ENCODE results near the gene PDX1. TPM values are rescaled to one million over a fixed set of nuclear protein-coding genes. Genes with fewer than 3 reads are reported as not detected.

Gene PDX1
- polyA plus RNA-seq, 3 donors, result not detected

GRCh38 chr13:27928353-27928804, 8.6 kb downstream of the PDX1 start:
- peak overlapping the region in 1 of 7 donors; percentile 4 for H3K27ac Mint-ChIP-seq
- H3K36me3 Mint-ChIP-seq, result peaks cover 0 to 9% of the 10 kb centered on the region in 2 donors
- H2AFZ ChIP-seq (ENCODE audit: insufficient read depth, low read depth, low read length, poor library complexity, severe bottlenecking), result no peak overlapping the region
- peaks cover 90 to 93% (median 91%) of the 10 kb centered on the region in 3 donors for H3K27me3 Mint-ChIP-seq (ENCODE audit: low read depth in 3 of 3)
- peak overlapping the region in 1 of 2 donors; percentile 72 for H3K4me3 Mint-ChIP-seq
- no peak for TF ChIP-seq CTCF (IDR thresholded peaks at IDR 0.05)
- no peak overlapping the region for H3K9ac ChIP-seq (ENCODE audit: insufficient read depth, low read length, poor library complexity, severe bottlenecking)
- H3K79me2 ChIP-seq (ENCODE audit: insufficient read depth, low read length), result no peaks in the 10 kb centered on the region
- H3K9me3 ChIP-seq (replicated peaks in 1 of 2; ENCODE audit: control insufficient read depth in 1 of 2, insufficient read depth in 1 of 2, low read length in 2 of 2), result peaks cover 0 to 65% of the 10 kb centered on the region in 2 donors
- 6% methylated on average over 26 of the region's 26 CpGs for WGBS (ENCODE audit: insufficient coverage)
- intact Hi-C loops (cut with micrococcal nuclease), result no loop called here
- no peaks in the 10 kb centered on the region for H3K4me1 ChIP-seq (ENCODE audit: control insufficient read depth in 1 of 2, insufficient read depth in 2 of 2, low read length in 2 of 2)
- H3K4me3 ChIP-seq (replicated peaks in 1 of 3; ENCODE audit: low read depth in 2 of 3, low read length in 3 of 3), result no peak overlapping the region
- no peak for DNase-seq
- H4K20me1 ChIP-seq (ENCODE audit: insufficient read depth, low read length), result no peaks in the 10 kb centered on the region
- no peaks in the 10 kb centered on the region for H3K36me3 ChIP-seq (replicated peaks in 1 of 2; ENCODE audit: control insufficient read depth in 1 of 2, insufficient read depth in 2 of 2, low read length in 2 of 2)
- H3K27me3 ChIP-seq (ENCODE audit: control insufficient read depth in 2 of 2, insufficient read depth in 2 of 2, low read length in 2 of 2), result peaks cover 76 to 98% of the 10 kb centered on the region in 2 donors
- H3K27ac ChIP-seq (ENCODE audit: low read depth in 1 of 2, low read length in 2 of 2), result no peak overlapping the region
- no peak overlapping the region for H3K4me2 ChIP-seq (replicated peaks; ENCODE audit: extremely low read depth, low read length, poor library complexity, severe bottlenecking)
- peaks cover 0 to 32% (median 13%) of the 10 kb centered on the region in 7 donors for H3K9me3 Mint-ChIP-seq
- H3K4me1 Mint-ChIP-seq, result peaks cover 6% of the 10 kb centered on the region

GRCh38 chr13:27928805-27929753, 9.3 kb downstream of the PDX1 start:
- 2% methylated on average over 29 of the region's 48 CpGs for WGBS (ENCODE audit: insufficient coverage)
- H3K4me3 ChIP-seq (replicated peaks in 1 of 3; ENCODE audit: low read depth in 2 of 3, low read length in 3 of 3), result no peak overlapping the region
- DNase-seq, result no peak
- no peaks in the 10 kb centered on the region for H3K4me1 ChIP-seq (ENCODE audit: control insufficient read depth in 1 of 2, insufficient read depth in 2 of 2, low read length in 2 of 2)
- H3K79me2 ChIP-seq (ENCODE audit: insufficient read depth, low read length), result no peaks in the 10 kb centered on the region
- peaks cover 0 to 58% of the 10 kb centered on the region in 2 donors for H3K9me3 ChIP-seq (replicated peaks in 1 of 2; ENCODE audit: control insufficient read depth in 1 of 2, insufficient read depth in 1 of 2, low read length in 2 of 2)
- TF ChIP-seq CTCF (IDR thresholded peaks at IDR 0.05), result no peak
- H3K27ac Mint-ChIP-seq, result peak overlapping the region in 1 of 7 donors; percentile 4
- H3K27ac ChIP-seq (ENCODE audit: low read depth in 1 of 2, low read length in 2 of 2), result no peak overlapping the region
- no peak overlapping the region for H2AFZ ChIP-seq (ENCODE audit: insufficient read depth, low read depth, low read length, poor library complexity, severe bottlenecking)
- H4K20me1 ChIP-seq (ENCODE audit: insufficient read depth, low read length), result no peaks in the 10 kb centered on the region
- peaks cover 72 to 94% of the 10 kb centered on the region in 2 donors for H3K27me3 ChIP-seq (ENCODE audit: control insufficient read depth in 2 of 2, insufficient read depth in 2 of 2, low read length in 2 of 2)
- H3K36me3 ChIP-seq (replicated peaks in 1 of 2; ENCODE audit: control insufficient read depth in 1 of 2, insufficient read depth in 2 of 2, low read length in 2 of 2), result no peaks in the 10 kb centered on the region
- H3K9me3 Mint-ChIP-seq, result peaks cover 0 to 32% (median 13%) of the 10 kb centered on the region in 7 donors
- intact Hi-C loops (cut with micrococcal nuclease), result no loop called here
- peaks cover 6% of the 10 kb centered on the region for H3K4me1 Mint-ChIP-seq
- H3K9ac ChIP-seq (ENCODE audit: insufficient read depth, low read length, poor library complexity, severe bottlenecking), result no peak overlapping the region
- peak overlapping the region in 1 of 2 donors; percentile 72 for H3K4me3 Mint-ChIP-seq
- H3K4me2 ChIP-seq (replicated peaks; ENCODE audit: extremely low read depth, low read length, poor library complexity, severe bottlenecking), result no peak overlapping the region
- peaks cover 0 to 9% of the 10 kb centered on the region in 2 donors for H3K36me3 Mint-ChIP-seq
- H3K27me3 Mint-ChIP-seq (ENCODE audit: low read depth in 3 of 3), result peaks cover 90 to 92% (median 91%) of the 10 kb centered on the region in 3 donors
